Adrenal gland (tissue), 5 donors: ENCODE measurements around the gene FBLN5.

Experiments
- POLR2A ChIP-seq, 2 donors: fragments of 450-650 bp; IDR thresholded peaks; one replicate each; pipeline ENCODE4 v1.6.1; 2017; ENCODE audit warnings: antibody characterized with exemption in 2 of 2, mild to moderate bottlenecking in 2 of 2, moderate library complexity in 1 of 2
- TF ChIP-seq, protein P1 (sequence below), 6 experiments: fragments of 450-650 bp in 4 of 6; fragments of 200-600 bp in 2 of 6; sonication (generic) in 1 of 6; IDR thresholded peaks; 1 replicate in 5 of 6; 2 replicates in 1 of 6; pipeline versions ENCODE4 v1.5.1 to v1.8.0; 2016 to 2021; ENCODE audit warnings: antibody characterized with exemption in 6 of 6, mild to moderate bottlenecking in 2 of 6, moderate library complexity in 1 of 6
- donor health status: DM: no; HTN: no; CAD: no.

GRCh38 chr14:91935586-91935985 lies 11.9 kb downstream of the FBLN5 start:
- TF ChIP-seq, protein P1, sequence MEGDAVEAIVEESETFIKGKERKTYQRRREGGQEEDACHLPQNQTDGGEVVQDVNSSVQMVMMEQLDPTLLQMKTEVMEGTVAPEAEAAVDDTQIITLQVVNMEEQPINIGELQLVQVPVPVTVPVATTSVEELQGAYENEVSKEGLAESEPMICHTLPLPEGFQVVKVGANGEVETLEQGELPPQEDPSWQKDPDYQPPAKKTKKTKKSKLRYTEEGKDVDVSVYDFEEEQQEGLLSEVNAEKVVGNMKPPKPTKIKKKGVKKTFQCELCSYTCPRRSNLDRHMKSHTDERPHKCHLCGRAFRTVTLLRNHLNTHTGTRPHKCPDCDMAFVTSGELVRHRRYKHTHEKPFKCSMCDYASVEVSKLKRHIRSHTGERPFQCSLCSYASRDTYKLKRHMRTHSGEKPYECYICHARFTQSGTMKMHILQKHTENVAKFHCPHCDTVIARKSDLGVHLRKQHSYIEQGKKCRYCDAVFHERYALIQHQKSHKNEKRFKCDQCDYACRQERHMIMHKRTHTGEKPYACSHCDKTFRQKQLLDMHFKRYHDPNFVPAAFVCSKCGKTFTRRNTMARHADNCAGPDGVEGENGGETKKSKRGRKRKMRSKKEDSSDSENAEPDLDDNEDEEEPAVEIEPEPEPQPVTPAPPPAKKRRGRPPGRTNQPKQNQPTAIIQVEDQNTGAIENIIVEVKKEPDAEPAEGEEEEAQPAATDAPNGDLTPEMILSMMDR (IDR thresholded peaks at IDR 0.05): no peak
- no peak for TF ChIP-seq POLR2A (IDR thresholded peaks at IDR 0.05)
